Myocyte (in vitro differentiated cells): ENCODE data around the gene NDUFB10. TPM values are rescaled to one million over a fixed set of nuclear protein-coding genes. Genes with fewer than 3 reads are reported as not detected.
A peak's percentile ranks its signal among the peaks of the same experiment; 100 is the strongest.
"Not testable (repeated sequence)": the region's sequence is repeated elsewhere in the genome, so short reads cannot be mapped to it uniquely, and the experiment has no call there.

Experiments
- DNase-seq: peaks from one replicate; pipeline ENCODE4 v3.0.0-alpha.2; 2012; ENCODE audit warnings: low read depth
- total RNA-seq: library from RNA; depleted of rRNA; stranded (reverse); fragments of >200 nt; gene quantifications from 2 replicates; pipeline ENCODE4 v1.2.3, GENCODE V29; 2014

NDUFB10 gene
- total RNA-seq, 1 donor from 2014 or later: 206 TPM

DNA sequence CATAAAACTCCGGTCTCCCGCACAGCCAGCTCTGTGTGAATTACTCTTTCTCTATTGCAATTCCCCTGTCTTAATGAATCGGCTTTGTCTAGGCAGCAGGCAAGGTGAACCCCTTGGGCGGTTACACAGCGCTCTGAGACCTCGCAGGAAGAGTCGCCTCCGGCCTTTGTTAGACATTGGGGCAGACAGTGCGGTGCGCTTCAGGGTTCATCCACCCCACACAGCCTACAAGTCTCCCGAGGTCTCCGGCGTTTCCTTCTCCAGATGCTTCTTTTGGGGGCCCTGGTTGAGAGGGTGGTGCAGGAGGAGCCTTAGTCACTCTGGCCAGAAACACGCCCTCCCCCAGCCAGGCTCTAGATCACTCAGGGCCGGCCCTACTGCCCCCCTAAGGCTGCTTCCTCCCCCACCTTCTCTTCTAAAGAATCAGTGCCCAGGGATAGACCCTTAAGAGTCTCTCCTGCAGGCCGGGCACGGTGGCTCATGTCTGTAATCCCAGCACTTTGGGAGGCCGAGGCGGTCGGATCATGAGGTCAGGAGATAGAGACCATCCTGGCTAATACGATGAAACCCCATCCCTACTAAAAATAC lies 14.6 kb upstream of the NDUFB10 start:
- no peak for DNase-seq

DNA sequence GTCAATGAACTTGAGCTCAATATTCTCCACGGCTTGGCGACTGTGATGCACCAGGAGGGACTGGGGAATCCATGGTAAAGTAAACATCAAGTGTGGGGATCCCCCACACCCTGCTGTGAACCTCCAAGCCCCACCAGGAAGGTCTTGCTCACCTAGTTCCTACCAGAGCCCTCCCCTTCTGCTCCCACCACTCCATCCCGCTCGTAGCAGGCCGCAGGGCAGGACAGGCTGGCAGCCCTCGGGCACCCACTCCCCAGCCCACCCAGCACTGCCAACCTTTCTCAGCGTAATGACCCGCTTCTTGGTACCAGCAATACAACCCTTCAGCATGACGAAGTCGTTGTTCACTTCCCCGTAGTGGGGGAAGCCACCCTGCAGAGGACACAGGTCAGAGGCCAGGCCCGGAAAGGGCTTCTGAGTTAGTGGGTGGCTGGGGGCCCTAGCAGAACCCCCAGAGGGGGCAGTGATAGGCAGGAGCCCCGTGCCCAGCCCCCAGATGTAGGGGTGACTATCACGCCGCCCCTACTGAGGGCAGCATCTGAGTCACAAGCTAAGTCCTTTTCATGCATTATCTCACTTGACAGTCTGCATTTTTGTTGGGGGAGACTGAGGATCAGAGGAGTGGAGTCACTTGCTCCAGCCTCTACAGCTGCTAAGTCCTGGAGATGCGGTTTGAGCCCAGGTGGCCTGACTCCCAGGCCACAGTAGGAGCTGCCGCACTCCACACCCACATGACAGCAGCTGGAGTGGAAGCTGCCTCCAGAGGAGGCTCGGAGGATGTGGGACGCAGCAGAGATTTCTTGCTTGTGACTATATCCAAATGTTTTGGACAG lies 13.6 kb upstream of the NDUFB10 start:
- DNase-seq: no peak

DNA sequence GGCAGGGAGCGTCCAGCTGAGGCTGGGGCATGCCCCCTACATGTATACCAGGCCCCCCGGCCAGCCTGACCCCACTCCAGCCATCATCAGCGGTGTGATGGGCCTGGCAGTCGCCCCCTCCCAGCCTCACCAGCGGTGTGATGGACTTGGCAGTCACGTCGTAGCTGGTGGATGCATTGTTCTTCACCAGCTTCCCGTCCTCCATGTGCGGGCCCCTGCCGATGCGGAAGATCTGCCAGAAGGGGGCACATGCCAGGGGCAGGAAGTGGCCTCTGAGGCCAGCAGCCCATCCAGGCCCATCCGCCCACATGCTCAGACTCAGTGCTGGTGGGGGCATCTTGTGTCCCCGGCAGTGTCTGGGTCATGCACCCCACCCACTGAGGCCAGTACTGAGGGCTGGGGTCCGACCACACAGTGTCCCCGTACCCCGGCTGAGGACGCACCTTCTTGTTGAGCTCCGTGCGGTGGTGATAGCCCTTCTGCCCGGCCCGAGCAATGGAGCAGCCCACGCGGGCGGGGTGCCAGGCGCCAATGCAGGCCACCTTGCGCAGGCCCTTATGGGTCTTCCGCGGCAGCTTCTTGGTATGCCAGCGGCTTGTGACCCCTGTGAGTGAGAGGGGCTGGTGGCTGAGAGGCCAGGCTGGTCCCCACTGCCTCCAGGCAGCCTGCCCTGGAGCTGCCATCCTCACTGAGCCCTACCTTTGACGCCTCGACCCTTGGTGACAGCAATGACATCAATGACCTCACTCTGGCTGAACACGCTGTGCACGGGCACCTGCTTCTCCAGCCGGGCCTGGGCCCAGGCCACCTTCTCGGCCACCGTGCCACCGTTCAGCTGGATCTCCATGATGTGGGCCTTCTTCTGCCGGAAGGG lies 12.6 kb upstream of the NDUFB10 start:
- DNase-seq: no peak

DNA sequence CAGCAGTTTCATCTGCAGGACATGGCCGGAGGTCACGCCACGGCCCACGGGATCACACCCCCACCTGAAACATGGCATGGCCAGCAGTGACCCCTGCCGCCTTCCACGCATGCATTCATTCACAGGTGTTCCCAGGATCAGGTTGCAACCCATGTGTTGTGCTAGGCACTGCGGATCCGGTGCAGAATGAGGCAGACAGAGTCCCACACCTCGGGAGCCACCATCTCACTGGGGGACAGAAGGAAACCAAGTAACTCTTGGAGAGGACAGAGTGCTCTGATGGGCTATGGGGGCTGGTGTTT lies 12.0 kb upstream of the NDUFB10 start:
- no peak for DNase-seq

DNA sequence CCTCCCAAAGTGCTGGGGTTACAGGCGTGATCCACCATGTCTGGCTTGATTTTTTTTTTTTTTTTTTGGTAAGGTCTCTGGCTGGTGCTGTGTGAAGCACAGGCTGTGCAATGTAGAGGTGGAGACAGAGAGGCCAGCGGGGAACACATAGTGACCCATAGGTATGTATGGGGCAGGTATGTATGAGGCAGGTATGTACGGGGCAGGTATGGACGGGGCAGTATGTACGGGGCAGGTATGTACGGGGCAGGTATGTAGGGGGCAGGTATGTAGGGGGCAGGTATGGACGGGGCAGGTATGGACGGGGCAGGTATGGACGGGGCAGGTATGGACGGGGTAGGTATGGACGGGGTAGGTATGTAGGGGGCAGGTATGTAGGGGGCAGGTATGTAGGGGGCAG lies 9.8 kb upstream of the NDUFB10 start:
- no peak for DNase-seq

DNA sequence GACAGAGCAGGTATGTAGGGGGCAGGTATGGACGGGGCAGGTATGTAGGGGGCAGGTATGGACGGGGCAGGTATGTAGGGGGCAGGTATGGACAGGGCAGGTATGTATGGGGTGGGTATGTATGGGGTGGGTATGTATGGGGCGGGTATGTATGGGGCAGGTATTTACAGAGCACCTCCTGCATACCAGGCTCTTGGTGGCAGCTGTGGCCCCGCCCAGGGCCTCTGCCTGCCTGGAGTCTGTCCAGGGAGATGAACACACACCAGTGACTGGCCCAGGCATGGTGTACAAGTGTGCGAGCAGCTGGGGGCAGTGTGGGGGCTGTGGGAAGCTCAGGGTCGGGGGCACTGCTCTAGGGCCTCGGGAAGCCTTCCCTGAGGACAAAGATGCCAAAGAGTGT lies 9.3 kb upstream of the NDUFB10 start:
- peak; percentile 60 for DNase-seq

DNA sequence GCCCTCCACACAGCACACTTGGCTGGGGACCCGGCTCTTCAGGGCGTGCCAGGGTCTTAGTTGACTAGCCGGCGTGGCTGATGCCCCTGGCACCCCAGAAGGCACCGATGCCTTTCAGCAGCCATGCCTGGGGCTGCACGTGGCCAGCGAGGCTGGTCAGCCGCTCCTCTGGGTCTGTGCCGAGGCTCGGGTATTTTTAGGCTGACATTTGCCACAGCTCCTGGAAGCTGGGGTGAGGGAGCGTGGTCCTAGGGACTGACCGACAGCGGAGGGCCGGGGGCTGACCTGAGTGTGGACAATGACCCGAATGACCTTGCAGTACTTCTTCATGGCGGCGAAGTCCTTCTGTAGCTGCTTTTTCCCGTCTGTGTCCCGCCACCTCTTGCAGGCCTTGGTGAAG lies 8.8 kb upstream of the NDUFB10 start:
- peak; percentile 67 for DNase-seq

DNA sequence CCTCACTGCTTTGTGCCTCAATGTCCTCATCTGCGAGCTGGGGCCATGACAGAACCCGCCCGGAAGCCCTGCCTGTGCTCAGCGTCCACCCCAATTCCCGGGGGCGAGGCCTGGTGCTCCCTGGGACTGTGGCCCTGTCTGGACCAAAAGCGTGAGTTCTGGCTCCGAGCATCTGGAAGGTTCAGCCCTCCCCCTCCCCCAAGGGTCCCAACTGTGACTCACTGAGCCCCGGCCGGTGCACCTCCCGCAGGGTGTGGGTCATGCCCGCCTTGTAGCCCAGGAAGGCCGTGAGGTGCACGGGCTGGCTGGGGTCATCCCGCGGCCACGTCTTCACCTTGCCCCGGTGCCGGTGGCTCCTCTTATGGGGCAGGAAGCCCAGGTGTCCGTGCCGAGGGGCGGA lies 5.6 kb upstream of the NDUFB10 start:
- DNase-seq: no peak

DNA sequence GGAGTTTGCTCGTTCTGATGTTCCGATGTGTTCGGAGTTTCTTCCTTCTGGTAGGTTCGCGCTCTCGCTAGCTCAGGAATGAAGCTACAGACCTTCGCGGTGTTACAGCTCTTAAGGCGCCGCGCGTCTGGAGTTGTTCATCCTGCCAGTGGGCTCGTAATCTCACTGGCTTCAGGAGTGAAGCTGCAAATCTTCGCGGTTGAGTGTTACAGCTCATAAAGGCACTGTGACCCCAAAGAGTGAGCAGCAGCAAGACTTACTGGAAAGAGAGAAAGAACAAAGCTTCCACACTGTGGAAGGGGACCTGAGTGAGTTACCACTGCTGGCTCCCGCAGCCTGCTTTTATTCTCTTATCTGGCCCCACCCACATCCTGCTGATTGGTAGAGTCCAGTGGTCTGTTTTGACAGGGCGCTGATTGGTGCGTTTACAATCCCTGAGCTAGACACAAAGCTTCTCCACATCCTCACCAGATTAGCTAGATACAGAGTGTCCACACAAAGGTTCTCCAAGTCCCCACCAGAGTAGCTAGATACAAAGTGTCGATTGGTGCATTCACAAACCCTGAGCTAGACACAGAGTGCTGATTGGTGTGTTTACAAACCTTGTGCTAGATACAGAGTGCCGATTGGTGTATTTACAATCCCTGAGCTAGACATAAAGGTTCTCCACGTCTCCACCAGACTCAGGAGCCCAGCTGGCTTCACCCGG lies 1.8 kb upstream of the NDUFB10 start:
- not testable (repeated sequence) for DNase-seq

DNA sequence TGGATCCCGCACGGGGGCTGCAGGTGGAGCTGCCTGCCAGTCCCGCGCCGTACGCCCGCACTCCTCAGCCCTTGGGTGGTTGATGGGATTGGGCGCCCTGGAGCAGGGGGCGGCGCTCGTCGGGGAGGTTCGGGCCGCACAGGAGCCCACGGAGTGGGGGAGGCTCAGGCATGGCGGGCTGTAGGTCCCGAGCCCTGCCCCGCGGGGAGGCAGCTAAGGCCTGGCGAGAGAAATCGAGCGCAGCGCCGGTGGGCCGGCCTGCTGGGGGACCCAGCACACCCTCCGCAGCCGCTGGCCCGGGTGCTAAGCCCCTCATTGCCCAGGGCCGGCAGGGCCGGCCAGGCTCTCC lies 1.2 kb upstream of the NDUFB10 start:
- DNase-seq: not testable (repeated sequence)

DNA sequence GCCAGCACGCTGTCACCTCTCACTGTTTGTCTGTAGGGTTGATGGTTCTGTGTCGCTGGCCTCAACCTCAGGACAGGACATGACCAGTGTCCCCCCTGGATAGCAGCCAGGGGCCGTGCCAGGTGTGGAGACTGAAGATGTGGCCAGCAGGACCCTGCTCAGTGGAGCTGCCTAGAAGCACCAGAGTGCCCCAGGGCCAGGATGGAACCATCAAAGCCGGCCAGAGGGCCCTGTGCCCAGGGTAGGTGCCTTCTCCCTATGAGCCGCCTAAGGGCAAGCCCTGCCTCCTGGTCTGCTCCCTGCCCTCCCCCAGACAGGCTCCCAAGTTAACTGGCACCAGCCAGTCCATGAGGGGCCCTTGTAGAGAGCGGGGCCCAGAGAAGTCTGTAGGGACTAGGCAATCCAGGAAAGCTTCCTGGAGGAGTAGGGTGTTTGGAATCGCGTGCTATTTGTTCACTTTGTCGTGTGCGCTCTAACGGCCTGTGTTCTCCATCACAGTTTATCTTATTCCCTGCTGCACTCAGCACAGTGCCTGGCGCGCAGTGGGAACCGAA lies 546 bp upstream of the NDUFB10 start:
- no peak for DNase-seq

DNA sequence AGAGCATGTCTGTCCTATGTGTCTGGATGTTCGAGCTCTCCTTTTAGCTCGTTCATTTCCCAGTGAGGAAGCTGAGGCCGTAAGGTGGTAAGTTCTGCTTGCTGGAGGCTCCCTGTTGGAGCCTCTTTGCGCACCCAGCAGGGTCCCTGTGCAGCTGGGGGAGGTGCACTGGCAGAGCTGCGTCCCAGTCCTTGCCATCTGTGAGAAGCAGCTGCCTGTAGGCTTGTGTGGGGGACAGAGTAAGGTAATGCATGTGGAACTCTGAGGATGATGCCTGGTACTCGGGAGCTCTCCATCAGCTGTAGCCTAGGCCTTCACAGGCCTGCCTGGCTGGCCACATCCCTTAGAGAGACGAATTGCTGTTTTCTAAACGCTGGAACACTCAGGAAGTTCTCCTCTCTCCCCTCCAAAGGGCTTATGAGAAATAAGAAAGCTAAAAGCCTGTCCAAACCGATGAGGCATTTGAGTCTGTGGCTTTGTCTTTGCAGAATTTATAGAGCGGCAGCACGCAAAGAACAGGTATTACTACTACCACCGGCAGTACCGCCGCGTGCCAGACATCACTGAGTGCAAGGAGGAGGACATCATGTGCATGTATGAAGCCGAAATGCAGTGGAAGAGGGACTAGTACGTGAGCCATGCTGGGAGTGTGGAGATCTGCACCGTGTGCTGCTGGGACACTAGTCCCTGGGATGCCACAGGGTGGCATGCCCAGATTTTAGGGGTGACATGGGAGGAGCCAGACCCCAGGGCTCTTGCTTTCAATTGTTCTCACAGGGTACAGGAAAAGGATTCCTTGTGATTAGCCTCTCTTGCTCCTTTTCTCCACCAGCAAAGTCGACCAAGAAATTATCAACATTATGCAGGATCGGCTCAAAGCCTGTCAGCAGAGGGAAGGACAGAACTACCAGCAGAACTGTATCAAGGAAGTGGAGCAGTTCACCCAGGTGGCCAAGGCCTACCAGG lies 1.6 kb downstream of the NDUFB10 start:
- no peak for DNase-seq

DNA sequence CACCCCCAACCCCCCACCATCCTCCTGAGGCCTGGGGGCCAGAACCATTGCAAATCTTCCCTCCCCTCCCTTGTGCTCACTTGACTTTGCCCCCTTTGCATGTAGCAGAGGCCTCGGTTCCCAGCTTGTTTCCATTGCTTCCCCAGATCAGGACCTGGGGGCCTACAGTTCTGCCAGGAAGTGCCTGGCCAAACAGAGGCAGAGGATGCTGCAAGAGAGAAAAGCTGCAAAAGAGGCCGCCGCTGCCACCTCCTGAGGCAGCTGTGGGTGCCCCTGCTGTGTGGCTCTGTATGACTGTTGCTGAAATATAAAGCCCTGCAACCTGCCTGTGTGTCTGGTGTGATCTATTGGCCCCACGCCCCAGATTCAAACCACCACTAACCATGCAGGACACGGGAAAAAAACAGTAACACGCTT lies 2.3 kb downstream of the NDUFB10 start:
- no peak for DNase-seq

DNA sequence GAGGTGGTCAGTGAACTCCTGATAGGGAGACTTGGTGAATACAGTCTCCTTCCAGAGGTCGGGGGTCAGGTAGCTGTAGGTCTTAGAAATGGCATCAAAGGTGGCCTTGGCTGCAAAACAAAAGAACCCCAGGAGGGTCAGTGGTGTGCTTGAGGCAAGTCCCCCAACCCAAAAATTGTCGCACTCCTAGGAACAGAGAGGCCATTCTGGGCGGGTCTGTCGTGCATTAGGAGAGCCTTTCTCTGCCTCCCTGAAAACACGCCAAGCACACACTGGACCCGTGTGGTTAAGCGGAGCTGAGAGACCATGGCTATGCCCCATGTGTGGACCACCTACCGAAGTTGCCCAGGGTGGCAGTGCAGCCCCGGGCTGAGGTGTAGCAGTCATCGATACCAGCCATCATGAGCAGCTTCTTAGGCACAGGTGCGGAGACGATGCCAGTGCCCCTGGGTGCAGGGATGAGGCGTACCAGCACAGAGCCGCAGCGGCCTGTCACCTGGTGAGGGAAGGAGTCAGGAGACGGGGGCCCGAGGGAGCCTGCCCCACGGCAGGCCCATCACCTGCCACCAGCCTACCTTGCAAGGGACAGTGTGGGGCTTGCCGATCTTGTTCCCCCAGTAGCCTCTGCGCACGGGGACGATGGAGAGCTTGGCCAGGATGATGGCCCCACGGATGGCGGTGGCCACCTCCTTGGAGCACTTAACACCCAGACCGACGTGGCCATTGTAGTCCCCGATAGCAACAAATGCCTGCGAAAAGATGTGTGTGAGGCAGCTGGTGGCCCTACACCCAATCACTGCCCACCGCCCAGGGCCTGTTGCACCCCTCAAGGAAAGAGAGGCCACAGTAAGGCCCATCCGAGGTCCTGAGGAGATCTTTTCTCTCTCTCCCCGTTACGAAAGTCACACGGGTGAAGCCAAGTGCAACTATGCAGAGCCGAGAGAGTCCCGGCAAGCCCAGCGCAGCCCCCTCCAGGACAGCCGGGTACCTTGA lies 3.1 kb downstream of the NDUFB10 start:
- DNase-seq: not testable (repeated sequence)

DNA sequence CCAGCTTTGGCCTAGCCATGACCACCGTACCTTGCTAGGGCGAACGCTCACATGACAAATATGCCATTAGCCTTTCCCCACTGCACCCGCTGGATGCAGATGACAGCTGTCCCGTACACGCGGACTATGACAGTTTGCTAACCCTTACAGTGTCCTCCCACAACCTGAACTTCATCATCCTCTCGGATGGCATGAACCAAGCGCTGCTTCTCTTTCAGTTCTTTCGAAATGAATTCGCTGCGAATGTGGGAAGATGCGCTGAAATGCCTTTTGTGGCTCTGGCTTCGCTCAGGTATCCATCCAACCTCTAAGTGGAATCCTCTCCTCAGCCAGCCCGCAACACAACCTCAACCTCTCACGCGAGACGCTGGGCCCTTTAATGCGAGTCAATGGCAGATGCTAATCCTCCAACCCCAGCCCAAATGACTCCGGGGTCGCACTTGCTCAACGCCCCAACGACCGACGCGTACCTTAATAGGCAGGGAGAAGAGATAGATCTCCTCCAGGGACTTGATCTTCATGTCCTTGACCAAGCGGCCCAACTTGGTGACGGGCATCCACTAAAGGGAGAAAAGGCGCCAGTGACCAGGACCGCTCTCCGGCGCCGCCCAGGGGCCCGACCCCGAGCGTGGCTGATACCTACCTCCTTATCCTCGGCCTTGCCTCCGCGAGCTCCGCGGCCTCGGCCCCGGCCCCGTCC lies 4.6 kb downstream of the NDUFB10 start:
- DNase-seq: peak; percentile 66

DNA sequence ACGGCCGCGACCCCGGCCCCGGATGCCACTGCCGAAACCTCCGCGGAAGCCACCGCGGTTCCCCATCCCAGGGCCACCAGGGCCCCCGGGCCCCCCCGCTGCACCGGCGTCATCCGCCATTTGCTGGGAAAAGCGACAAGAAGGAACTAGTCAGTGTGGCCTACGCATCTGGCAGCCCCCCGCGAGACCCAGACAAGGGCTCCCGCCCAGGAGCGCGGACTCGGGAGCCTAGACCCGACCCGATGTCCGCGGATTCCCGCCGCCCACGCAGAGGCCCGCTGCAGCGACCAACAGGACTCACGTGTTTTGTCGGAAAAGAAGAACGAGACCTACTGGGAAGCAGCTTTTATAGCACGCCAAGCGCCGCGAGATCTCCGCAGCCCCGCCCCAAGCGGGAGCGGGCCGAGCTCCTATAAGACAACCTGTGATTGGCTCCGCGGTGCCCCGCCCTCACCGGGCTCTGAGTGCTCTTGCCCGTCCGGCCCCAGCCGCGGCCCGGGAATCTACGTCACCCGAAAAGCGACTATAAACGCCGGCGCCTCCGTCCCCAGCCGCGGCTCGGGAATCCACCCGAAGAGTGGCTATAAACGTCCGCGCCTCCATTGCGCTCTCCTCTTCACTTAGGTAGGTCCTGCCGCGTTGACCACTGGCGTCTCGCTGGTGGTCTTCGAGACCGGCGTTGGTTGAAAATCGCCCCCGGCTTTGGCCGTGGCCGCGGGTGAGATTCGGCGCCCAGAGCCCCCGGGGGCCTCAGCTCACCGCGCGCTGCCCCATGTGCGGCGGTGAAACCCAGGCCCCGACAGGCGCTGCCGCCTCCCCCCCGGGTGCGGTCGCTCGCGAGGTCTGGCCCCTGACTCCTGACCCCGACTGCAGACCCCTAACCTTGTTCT lies 5.4 kb downstream of the NDUFB10 start, which contains the start of gene RPS2:
TSS of gene RPS2 (minus strand) at position 321 of the 890 bp plus-strand sequence. CDS start at position 120, 201 bp downstream.
- peak; percentile 98 for DNase-seq

DNA sequence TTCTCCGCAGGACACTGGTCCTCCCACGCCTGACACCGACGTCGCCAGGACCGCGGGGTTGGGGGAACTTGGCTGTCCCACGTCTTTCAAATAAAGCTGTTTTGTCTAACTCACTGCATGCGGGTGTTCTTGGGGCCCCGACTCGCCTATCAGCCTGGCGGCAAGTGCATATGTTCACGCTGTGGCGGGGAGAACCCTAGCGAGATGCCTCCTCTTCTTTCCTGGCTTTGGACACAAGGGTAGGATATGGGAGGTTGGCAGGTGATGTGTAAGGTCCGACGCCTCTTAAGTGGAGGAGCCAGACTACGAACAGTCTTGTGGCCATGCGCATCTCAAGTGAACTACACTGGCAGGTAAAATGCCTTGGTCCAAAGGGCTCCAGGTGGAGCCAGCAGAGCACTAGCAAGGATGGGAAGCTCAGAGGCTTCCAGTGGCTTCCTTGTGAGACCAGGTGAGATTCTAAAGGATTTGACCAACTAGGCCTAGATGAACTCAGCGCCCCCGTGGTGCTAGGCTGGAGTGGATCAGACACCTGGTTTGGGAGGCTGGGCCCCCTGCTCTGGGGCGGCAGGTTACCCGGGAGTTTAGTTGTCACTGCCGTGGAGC lies 6.2 kb downstream of the NDUFB10 start:
- no peak for DNase-seq
